Activated CD8-positive, alpha-beta memory T cell treated with anti-CD3 and anti-CD28 coated beads for 36 hours (primary cell): ENCODE measurements around the gene MACO1. TPM values are rescaled to one million over a fixed set of nuclear protein-coding genes. Genes with fewer than 3 reads are reported as not detected.
"Not testable (repeated sequence)": the region's sequence is repeated elsewhere in the genome, so short reads cannot be mapped to it uniquely, and the experiment has no call there.

ENCODE experiments used
- CTCF ChIA-PET: fragments of 350-600 bp; sonication (Branson Sonifier 250); formaldehyde crosslinking; loops from one replicate; lab custom pipeline; 2021; ENCODE audit warnings: antibody characterized with exemption; lab: Charles Lee
- POLR2A ChIA-PET: fragments of 350-600 bp; sonication (Branson Sonifier 250); formaldehyde crosslinking; loops from one replicate; lab custom pipeline; 2021; ENCODE audit warnings: antibody characterized with exemption; lab: Charles Lee
- total RNA-seq, 2 experiments: library from RNA; stranded (reverse); gene quantifications; one replicate each; pipeline ENCODE4 v1.2.3, GENCODE V29; 2021

MACO1 gene
- total RNA-seq, 2 experiments from 2014 or later, result 15.0 to 16.4 TPM

GRCh38 chr1:25445993-25446538 lies 15.4 kb downstream of the MACO1 start:
- ChIA-PET POLR2A (no interaction called here), CTCF (no interaction called here)

- CTCF ChIA-PET, result no interaction called here
- POLR2A ChIA-PET, result no interaction called here
These were observed 16.9 kb downstream of the MACO1 start for GRCh38 chr1:25447547-25447946.

- CTCF ChIA-PET, result no interaction called here
These were observed 20.2 kb downstream of the MACO1 start for GRCh38 chr1:25450891-25451290.

GRCh38 chr1:25451908-25452307 lies 21.2 kb downstream of the MACO1 start:
- ChIA-PET CTCF (no interaction called here), POLR2A (no interaction called here)

More at GRCh38 chr1:25450891-25451290, 20.2 kb downstream of the MACO1 start:
- POLR2A ChIA-PET, result no interaction called here

GRCh38 chr1:25456502-25456901 lies 25.8 kb downstream of the MACO1 start:
- ChIA-PET CTCF (no interaction called here), POLR2A (no interaction called here)

- POLR2A ChIA-PET, result no interaction called here
These were observed 28.0 kb downstream of the MACO1 start for GRCh38 chr1:25458541-25459298.

GRCh38 chr1:25460020-25460419 lies 29.3 kb downstream of the MACO1 start:
- ChIA-PET POLR2A (no interaction called here), CTCF (no interaction called here)

More at GRCh38 chr1:25458541-25459298, 28.0 kb downstream of the MACO1 start:
- CTCF ChIA-PET, result no interaction called here

- CTCF ChIA-PET, result not testable (repeated sequence)
- POLR2A ChIA-PET, result interaction anchor here (0.6 kb wide), 1 partner anchor 165 kb away, joined by 4 read pairs; no protein-coding TSS in a partner anchor
These were observed 30.1 kb downstream of the MACO1 start for GRCh38 chr1:25460816-25461215.

GRCh38 chr1:25461849-25462248 lies 31.2 kb downstream of the MACO1 start:
- ChIA-PET CTCF (no interaction called here), POLR2A (no interaction called here)

GRCh38 chr1:25462732-25463131 lies 32.0 kb downstream of the MACO1 start:
- ChIA-PET POLR2A (no interaction called here), CTCF (interaction anchor here (0.6 kb wide), 1 partner anchor 22 kb away, joined by 3 read pairs; no protein-coding TSS in a partner anchor)

- CTCF ChIA-PET, result no interaction called here
These were observed 36.5 kb downstream of the MACO1 start for GRCh38 chr1:25467193-25467592.

GRCh38 chr1:25467616-25468015 lies 36.9 kb downstream of the MACO1 start:
- CTCF ChIA-PET, result interaction anchor here (0.6 to 1.3 kb wide), 2 partner anchors 12 to 30 kb away, joined by 3 to 4 read pairs; no protein-coding TSS in a partner anchor
- POLR2A ChIA-PET, result interaction anchor here (0.7 kb wide), 1 partner anchor 37 kb away, joined by 8 read pairs; no protein-coding TSS in a partner anchor

More at GRCh38 chr1:25467193-25467592, 36.5 kb downstream of the MACO1 start:
- POLR2A ChIA-PET, result no interaction called here

- CTCF ChIA-PET, result interaction anchor here (0.6 to 1.3 kb wide), 2 partner anchors 11 to 31 kb away, joined by 3 to 4 read pairs; no protein-coding TSS in a partner anchor
- POLR2A ChIA-PET, result interaction anchor here (0.7 kb wide), 1 partner anchor 38 kb away, joined by 8 read pairs; no protein-coding TSS in a partner anchor
These were observed 37.3 kb downstream of the MACO1 start for GRCh38 chr1:25468033-25468432.

- ChIA-PET CTCF (interaction anchor here (0.6 to 0.7 kb wide), 3 partner anchors 244 to 645 kb away, joined by 3 to 4 read pairs (median 3); no protein-coding TSS in a partner anchor), POLR2A (interaction anchor here (1.3 kb wide), 1 partner anchor 39 kb away, joined by 4 read pairs; the partner anchor contains the start of gene MACO1)
These were observed 38.5 kb downstream of the MACO1 start for GRCh38 chr1:25469177-25469576.

- CTCF ChIA-PET, result no interaction called here
These were observed 41.8 kb downstream of the MACO1 start for GRCh38 chr1:25472471-25472870.

GRCh38 chr1:25473653-25474225 lies 43.0 kb downstream of the MACO1 start:
- ChIA-PET POLR2A (no interaction called here), CTCF (no interaction called here)

More at GRCh38 chr1:25472471-25472870, 41.8 kb downstream of the MACO1 start:
- POLR2A ChIA-PET, result no interaction called here

- ChIA-PET CTCF (no interaction called here), POLR2A (no interaction called here)
These were observed 43.8 kb downstream of the MACO1 start for GRCh38 chr1:25474439-25475047.

- ChIA-PET CTCF (interaction anchor here (0.6 to 1.0 kb wide), 2 partner anchors 28 to 47 kb away, joined by 3 read pairs; no protein-coding TSS in a partner anchor), POLR2A (no interaction called here)
These were observed 45.7 kb downstream of the MACO1 start for GRCh38 chr1:25476186-25477097.
